HG03571 (cell line): ENCODE data around the gene SYTL5.

ENCODE experiments used
- ATAC-seq: cut with Tn5 transposase; IDR thresholded peaks from one replicate; pipeline ENCODE4 v1.9.1; 2021; ENCODE audit not compliant: unreplicated experiment

The SYTL5 gene

GRCh38 chrX:38138157-38138891, 132.0 kb downstream of the SYTL5 start:
- no peak for ATAC-seq

- no peak for ATAC-seq
These were observed 132.5 kb downstream of the SYTL5 start for GRCh38 chrX:38138900-38139299.

- no peak for ATAC-seq
These were observed 136.3 kb downstream of the SYTL5 start for GRCh38 chrX:38142610-38143009.

- ATAC-seq: no peak
These were observed 142.7 kb downstream of the SYTL5 start for GRCh38 chrX:38149016-38149415.

GRCh38 chrX:38150993-38151392, 144.6 kb downstream of the SYTL5 start:
- no peak for ATAC-seq

GRCh38 chrX:38151441-38151840, 145.1 kb downstream of the SYTL5 start:
- ATAC-seq: no peak

- ATAC-seq: no peak
These were observed 148.0 kb downstream of the SYTL5 start for GRCh38 chrX:38154340-38154739.

GRCh38 chrX:38154818-38155217, 148.5 kb downstream of the SYTL5 start:
- no peak for ATAC-seq

- ATAC-seq: no peak
These were observed 150.5 kb downstream of the SYTL5 start for GRCh38 chrX:38156838-38157237.

- no peak for ATAC-seq
These were observed 156.8 kb downstream of the SYTL5 start for GRCh38 chrX:38163193-38163592.

- ATAC-seq: no peak
These were observed 158.7 kb downstream of the SYTL5 start for GRCh38 chrX:38165023-38165422.

- ATAC-seq: no peak
These were observed 160.2 kb downstream of the SYTL5 start for GRCh38 chrX:38166478-38167083.

- ATAC-seq: no peak
These were observed 164.2 kb downstream of the SYTL5 start for GRCh38 chrX:38170556-38170955.

GRCh38 chrX:38172596-38172995, 166.2 kb downstream of the SYTL5 start:
- ATAC-seq: no peak

- no peak for ATAC-seq
These were observed 168.8 kb downstream of the SYTL5 start for GRCh38 chrX:38175139-38175538.

- no peak for ATAC-seq
These were observed 172.0 kb downstream of the SYTL5 start for GRCh38 chrX:38178396-38178795.
